Cardiac fibroblast (primary cell): ENCODE results near the gene PPP2R5E.

Source experiments
- DNase-seq, 2 donors: peaks; one replicate each; pipeline versions ENCODE4 v3.0.0 to v3.0.0-alpha.2; 2010; ENCODE audit warnings: low read depth in 2 of 2
- H3K4me3 ChIP-seq, 2 donors: replicated peaks in 1 of 2; 1 replicate in 1 of 2; 2 replicates in 1 of 2; pipeline ENCODE4 v1.5.1; 2011; ENCODE audit warnings: low read depth in 2 of 2, low read length in 2 of 2, mild to moderate bottlenecking in 2 of 2, moderate library complexity in 1 of 2
- CTCF ChIP-seq: IDR thresholded peaks from one replicate; pipeline ENCODE4 v1.5.1; 2011; ENCODE audit warnings: low read depth, mild to moderate bottlenecking, low read length, inconsistent platforms

PPP2R5E gene

GRCh38 chr14:63454436-63454835, 88.7 kb downstream of the PPP2R5E start:
- TF ChIP-seq CTCF, result no peak
- DNase-seq, result no peak
- H3K4me3 ChIP-seq, result no peak overlapping the region

DNA sequence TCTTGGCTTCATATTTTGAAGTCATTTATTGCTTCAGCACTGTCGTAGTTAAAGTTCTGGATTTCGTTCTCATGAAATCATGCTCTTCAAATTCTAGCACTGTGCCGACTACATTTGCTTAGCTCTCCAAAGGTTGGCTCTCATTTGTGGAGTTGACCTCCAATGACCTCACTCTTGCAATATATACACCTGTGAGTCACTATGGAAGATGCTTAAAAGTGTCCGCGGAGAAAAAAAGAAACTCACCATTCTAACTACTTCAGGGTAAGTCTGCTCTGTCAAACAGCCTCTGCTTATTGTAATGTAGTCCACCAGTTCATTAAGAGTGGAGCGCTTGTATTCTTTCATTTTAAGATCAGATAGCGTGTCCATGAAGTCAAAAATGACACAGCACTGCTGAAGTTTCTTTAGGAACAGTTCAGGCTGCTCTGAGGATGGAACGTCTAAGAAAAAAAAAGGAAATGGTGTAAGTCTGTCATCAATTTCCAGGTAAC, 89.7 kb downstream of the PPP2R5E start:
- peak in 1 of 2 donors; percentile 21 for DNase-seq
- H3K4me3 ChIP-seq, result no peak overlapping the region
- no peak for TF ChIP-seq CTCF

- H3K4me3 ChIP-seq, result no peak overlapping the region
- no peak for DNase-seq
- TF ChIP-seq CTCF, result no peak
These were observed 90.4 kb downstream of the PPP2R5E start for GRCh38 chr14:63452796-63453195.

- DNase-seq, result no peak
- no peak for TF ChIP-seq CTCF
- no peak overlapping the region for H3K4me3 ChIP-seq
These were observed 94.3 kb downstream of the PPP2R5E start for GRCh38 chr14:63448841-63449240.

DNA sequence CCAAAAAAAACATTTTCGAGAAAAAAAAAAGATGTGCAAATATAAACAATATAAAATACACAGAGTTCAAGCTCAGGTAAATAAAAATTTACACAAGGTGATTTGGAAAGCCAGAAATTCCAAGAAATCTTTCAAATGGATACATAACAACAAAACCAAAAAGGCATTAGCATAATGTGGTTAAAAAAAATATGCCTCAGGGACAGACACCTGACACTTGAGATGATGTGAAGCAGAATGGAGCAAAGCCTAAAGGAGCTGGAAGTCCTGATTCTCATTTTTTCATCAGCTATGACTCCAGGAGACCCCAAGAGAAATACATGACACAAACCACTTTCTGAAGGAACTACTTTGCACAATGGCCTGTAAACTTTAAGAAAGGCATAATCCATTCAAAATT, 98.6 kb downstream of the PPP2R5E start:
- no peak for DNase-seq
- H3K4me3 ChIP-seq, result no peak overlapping the region
- TF ChIP-seq CTCF, result no peak

- no peak overlapping the region for H3K4me3 ChIP-seq
- TF ChIP-seq CTCF, result no peak
- DNase-seq, result no peak
These were observed 99.2 kb downstream of the PPP2R5E start for GRCh38 chr14:63443988-63444387.

DNA sequence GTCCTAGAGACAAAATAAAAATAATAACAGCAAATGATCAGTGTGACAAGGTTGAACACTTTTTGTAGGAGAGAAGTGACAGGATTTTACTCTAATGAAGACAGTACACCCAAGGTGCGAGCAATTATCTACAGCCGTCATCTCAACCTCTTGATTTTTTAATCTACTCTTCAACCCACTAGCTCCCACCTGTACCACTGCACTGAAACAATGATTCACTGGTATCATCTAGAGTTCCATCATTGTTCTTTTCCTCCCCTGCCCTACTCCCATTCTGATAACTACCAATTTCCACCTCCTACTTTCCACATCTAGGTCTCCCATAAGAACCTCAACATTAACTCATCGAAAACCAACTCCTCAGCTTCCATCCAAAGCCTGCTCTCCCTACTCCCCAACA, 99.8 kb downstream of the PPP2R5E start:
- H3K4me3 ChIP-seq, result no peak overlapping the region
- no peak for TF ChIP-seq CTCF
- DNase-seq, result no peak
